NCI-H1436 treated with DMSO at 0.1 percent for 48 hours (cell line): ENCODE data around the gene KIF6.

Source experiments
- DNase-seq: peaks from one replicate; lab custom pipeline; 2025; lab: John Stamatoyannopoulos, UW

Gene KIF6

GRCh38 chr6:39594285-39594684 is 130.9 kb downstream of the KIF6 start:
- no peak for DNase-seq

GRCh38 chr6:39593646-39594045 is 131.6 kb downstream of the KIF6 start:
- DNase-seq = no peak

GRCh38 chr6:39590871-39591393 is 134.3 kb downstream of the KIF6 start:
- DNase-seq = no peak

DNA sequence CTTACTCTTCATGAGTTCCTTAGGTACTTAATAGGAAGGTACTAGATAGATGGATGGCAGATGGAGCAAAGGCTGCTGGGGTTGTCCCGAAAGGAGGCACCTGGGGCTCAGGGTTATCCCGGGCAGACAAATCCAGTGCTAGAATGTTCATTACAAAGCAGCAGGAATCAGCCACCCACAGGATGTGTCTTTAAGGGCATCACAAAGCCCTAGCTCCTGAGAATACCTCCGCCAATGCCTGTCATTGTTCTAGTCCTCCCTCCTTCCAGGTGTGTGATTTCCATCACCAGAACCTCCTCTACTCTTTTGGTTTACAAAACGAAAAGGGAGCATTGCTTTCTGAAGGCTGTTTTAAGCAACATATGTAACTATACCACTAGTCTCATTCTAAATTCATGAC is 138.1 kb downstream of the KIF6 start:
- DNase-seq = no peak

DNA sequence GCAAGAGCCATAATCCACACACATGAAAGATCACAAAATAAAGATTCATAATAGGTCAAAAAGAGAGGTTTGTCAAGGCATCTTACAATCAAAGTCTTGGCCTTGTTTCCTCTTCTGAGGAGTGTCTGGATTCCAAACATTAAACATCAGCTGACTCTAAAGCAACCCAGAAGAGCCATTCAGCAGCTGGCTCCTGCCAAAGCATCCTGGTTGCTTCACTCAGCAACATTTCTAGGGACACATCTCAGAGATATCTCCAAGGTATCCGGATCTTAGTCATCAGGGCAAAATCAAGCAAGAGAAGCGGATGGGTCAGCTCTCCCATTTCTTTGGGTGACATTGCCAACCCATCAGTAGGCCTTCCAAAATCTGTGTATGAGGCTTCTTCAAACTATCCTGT is 139.6 kb downstream of the KIF6 start:
- DNase-seq = no peak

- no peak for DNase-seq
Measured at GRCh38 chr6:39577446-39578165, 147.6 kb downstream of the KIF6 start.

DNA sequence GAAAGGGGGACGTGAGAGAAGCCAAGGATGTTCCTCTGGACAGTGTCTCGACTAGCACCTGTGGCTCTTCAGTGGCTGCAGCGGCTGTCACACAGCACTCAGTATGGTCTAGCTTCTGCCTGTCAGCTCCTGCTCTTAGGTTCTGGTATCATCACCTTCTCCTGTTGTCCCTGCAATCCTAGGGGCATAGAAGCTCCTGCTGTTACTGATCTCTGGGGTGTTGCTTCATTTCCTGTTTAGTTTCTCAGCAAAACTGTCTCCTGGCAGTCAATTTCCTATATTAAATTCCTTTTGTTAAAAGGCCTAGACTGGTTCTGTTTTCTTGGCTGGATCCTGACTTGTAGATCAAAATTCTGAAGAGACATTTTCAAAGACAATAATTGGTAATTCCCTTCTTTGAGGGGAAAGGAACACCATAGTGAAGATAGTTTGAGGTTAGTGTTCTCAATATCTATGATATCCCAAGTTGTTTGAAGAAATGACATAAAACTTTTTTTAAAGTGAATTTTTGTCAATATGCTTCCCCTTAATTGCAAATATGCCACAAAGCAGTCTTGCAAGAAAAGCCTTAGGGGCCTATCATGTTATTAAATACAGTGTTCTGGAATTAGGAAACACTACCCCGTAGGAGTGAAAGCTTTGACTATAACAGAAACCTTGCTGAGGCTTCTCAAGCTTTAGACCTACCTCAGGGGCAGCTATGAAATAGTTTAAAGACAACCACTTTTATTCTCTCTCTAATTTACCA is 148.5 kb downstream of the KIF6 start:
- no peak for DNase-seq

GRCh38 chr6:39574991-39575390 is 150.2 kb downstream of the KIF6 start:
- DNase-seq = no peak

GRCh38 chr6:39573541-39573940 is 151.7 kb downstream of the KIF6 start:
- no peak for DNase-seq

- no peak for DNase-seq
Measured at GRCh38 chr6:39572661-39573340, 152.4 kb downstream of the KIF6 start.

- no peak for DNase-seq
Measured at GRCh38 chr6:39568896-39569295, 156.3 kb downstream of the KIF6 start.

DNA sequence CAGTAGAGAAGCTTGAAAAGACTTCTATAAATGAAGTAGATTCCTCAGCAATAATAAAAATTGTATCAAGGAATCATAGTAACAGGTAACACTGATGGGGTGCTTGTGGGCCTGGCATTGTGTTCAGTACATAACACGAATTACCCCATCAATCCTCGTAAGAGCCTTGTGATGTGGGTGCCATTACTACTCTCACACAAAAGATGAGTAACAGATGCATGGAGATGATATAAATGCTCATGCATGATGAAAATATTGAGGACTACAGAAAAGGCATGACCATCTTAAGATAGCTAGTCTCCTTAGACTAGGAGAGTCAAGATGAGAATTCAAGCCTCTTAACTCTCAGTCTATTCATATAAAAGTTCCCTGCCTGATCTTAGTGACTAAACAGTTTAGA is 158.1 kb downstream of the KIF6 start:
- no peak for DNase-seq

- no peak for DNase-seq
Measured at GRCh38 chr6:39566456-39566855, 158.8 kb downstream of the KIF6 start.

DNA sequence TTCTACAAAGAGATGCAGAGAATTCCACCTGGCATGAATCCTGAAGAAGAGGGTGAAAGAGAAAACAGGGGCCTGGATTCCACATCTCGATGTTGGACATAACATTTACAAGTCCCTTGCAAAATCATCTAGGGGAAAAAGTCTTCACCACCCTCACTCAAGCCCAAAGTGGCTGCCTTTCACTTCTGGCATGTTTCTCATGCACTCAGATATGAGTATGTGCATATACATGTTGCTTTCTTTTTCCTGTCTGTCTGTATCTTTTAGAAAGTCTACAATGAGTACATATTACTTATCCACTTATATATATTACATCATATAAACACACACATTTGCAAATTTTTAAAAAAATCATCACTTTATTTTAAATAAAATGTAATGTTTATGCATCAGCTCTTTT is 159.3 kb downstream of the KIF6 start:
- no peak for DNase-seq

GRCh38 chr6:39563566-39564311 is 161.5 kb downstream of the KIF6 start:
- DNase-seq = no peak

DNA sequence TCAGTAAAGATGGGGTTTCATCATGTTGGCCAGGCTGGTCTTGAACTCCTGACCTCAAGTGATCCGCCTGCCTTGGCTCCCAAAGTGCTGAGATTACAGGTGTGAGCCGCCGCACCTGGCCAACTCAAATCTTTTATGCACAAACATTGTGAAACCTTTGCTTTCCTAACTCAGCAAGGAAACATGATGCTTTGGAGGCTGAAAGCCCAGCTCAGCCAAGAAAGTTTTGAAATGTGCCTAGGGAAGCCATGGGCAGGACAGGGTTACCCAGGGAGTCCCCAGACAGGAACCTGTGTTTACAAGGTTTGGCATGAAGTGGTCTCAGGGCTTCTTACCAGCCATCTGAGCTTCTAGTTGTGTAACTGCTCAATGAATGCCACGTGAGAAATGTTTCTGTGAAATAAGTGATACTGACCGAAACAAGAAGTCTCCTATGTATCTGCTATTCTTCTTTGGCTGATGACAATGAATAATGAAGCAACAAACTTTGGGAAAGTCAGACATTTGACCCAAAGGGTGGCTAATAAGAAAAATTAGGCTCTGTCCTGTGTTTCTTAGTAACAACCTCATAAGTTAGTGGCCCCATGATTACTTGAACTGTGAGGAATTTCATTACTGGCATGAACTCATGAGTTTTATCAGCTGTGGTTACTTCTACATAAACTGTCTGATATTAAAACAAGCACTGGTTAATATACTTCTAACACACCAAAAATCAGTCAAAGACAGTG is 163.5 kb downstream of the KIF6 start:
- DNase-seq = no peak

DNA sequence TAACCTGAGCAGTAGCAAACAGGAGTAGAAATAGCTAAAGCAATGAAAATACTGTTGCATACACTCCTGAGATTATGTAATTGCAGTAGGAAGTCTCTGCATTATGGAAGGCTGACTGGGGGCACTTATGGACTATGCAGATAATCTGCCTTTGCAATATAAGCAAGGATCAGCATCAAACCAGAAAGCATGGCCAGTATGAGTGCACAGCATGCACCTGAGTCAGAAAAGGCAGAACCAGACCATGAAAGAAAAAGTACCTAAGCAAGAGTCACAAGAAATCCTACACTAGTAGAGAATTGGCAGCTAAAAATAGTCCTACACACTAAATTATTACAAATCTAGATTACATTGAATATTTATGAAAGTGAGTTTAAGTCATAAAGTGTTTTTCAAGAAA is 164.3 kb downstream of the KIF6 start:
- no peak for DNase-seq

GRCh38 chr6:39558591-39559190 is 166.5 kb downstream of the KIF6 start:
- DNase-seq = no peak

DNA sequence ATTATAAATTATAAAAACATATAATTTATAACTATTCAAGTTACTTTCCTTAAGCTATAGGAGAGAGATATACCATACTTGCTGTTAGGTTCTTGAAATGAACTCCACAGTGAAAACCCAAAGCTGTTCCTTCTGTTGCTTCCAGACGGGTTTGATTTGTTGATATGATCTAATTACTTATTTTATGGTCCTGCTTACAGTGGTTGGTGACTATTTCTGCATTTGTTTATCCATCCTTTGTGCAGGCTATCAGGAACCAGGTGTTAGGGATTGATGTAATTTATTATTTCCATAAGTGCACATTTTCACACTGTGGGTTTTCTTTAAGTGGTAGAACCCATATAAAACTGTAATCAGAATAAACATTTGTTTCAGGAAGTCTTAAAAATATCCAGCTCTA is 167.1 kb downstream of the KIF6 start:
- DNase-seq = no peak

DNA sequence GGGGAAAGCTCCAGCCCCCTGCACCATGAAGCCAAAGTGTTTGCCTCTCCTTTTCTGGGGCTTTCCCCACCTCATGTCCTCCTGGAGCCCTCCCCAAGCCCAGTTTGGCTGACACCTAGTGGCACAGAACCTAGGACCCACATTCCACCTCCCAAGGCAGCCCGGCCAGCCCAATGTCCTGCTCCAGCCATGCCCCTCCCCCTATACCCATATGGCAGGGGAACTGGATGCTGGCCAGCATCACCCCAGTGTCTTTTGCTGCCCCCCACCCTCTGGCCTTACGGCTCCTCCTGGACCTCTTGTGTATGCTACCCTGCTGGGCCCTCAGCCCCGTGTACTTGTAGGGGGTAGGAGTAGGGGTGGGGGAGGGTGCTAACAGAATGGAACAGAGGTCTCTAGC is 170.1 kb downstream of the KIF6 start:
- no peak for DNase-seq
